BJ (cell line): ENCODE data around the gene SBF2. TPM values are rescaled to one million over a fixed set of nuclear protein-coding genes. Genes with fewer than 3 reads are reported as not detected.

Experiments
- CTCF ChIA-PET: fragments of 350-600 bp; formaldehyde crosslinking; extraction: SDS; loops from one replicate; lab custom pipeline; 2021; ENCODE audit warnings: antibody characterized with exemption, inconsistent platforms; lab: Yijun Ruan, JAX
- POLR2A ChIA-PET: fragments of 300-600 bp; sonication (Branson Sonifier 250); formaldehyde crosslinking; extraction: SDS; loops from one replicate; lab custom pipeline; 2021; ENCODE audit warnings: antibody characterized with exemption; lab: Charles Lee
- DNase-seq: peaks from one replicate; pipeline ENCODE4 v3.0.0-alpha.2; 2011; ENCODE audit warnings: low read depth
- H3K27me3 ChIP-seq: 2 replicates; pipeline ENCODE4 v1.6.0; 2011; ENCODE audit warnings: low read length; ENCODE audit not compliant: control insufficient read depth, insufficient read depth
- H3K36me3 ChIP-seq: 2 replicates; pipeline ENCODE4 v1.5.1; 2011; ENCODE audit warnings: low read length; ENCODE audit not compliant: control insufficient read depth, insufficient read depth
- H3K4me3 ChIP-seq: 2 replicates; pipeline ENCODE4 v1.5.1; 2011; ENCODE audit warnings: low read depth, mild to moderate bottlenecking, control low read depth, low read length
- polyA plus RNA-seq: library from polyadenylated mRNA; depleted of rRNA; stranded (reverse); fragments of >200 nt; gene quantifications from 2 replicates; pipeline ENCODE4 v1.2.3, GENCODE V29; 2011
- TF ChIP-seq, protein P1 (sequence below): IDR thresholded peaks from 2 replicates; pipeline ENCODE4 v1.5.1; 2011; ENCODE audit warnings: low read depth, mild to moderate bottlenecking, control low read depth, inconsistent platforms, low read length, moderate library complexity; ENCODE audit not compliant: insufficient read depth

Gene SBF2
- polyA plus RNA-seq, 1 experiment = 33.8 TPM

DNA sequence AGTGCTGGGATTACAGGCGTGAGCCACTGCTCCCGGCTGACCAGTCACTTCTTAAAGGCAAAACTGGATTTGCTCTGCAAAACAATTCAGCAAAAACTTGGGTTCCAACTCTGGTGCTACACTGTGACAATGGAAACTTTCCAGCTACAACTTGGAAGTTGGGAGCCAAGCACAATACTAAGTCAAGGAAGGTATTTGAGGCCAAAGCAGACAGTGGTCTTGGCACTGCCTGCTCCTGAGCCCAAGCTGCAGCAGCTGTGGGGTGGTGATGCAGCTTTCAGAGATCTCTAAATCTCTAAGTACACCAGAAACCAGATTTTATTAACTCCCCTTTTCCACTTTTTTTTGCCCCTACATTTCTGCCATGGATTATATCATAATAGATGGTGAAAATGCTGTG, 28.4 kb upstream of the SBF2 start:
- no peak overlapping the region for H3K4me3 ChIP-seq
- CTCF ChIA-PET = interaction anchor here (0.6 to 2.0 kb wide), 8 partner anchors 12 to 1390 kb away, joined by 3 to 10 read pairs (median 4); partner anchors contain the start of genes ADM and C11orf16

DNA sequence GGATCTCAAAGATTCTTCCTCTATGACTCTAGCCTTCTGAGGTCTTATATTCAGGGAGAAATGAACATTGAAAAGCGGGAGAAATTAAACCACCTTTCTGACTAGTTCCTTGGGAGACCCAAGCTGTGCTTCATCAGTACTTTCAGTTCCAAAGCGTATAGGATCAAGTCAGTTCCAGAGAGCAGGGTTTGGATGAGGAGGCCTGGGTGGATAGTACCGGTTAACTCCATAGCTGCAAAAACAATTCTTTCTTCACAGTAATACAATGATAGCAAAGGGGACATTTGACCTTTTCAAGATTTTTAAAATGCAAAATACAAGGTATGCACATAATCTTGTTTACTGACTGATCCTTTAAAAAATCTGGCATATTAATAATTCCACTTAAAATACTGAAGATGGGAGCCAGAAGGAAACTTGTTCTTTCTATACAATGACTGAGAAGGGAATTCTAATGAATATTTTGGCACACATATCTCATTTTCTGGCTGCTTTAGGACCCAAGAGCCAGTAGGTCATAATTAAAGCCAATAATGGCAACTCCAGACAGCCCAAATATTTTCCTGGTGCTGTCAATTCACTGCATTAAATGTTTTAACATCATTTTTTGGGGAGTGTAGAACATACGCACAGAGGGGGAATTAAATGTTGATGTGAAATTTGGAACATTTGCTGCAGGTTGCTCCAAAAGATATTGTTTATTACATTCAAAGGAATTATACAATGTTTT, 26.9 kb upstream of the SBF2 start:
- no peaks in the 10 kb centered on the region for H3K27me3 ChIP-seq
- ChIA-PET CTCF (interaction anchor here (0.6 to 2.0 kb wide), 3 partner anchors 11 to 422 kb away, joined by 3 to 10 read pairs (median 3); no protein-coding TSS in a partner anchor), POLR2A (no interaction called here)
- H3K36me3 ChIP-seq = no peaks in the 10 kb centered on the region
- no peak for DNase-seq
- no peak overlapping the region for H3K4me3 ChIP-seq
- TF ChIP-seq, protein P1, sequence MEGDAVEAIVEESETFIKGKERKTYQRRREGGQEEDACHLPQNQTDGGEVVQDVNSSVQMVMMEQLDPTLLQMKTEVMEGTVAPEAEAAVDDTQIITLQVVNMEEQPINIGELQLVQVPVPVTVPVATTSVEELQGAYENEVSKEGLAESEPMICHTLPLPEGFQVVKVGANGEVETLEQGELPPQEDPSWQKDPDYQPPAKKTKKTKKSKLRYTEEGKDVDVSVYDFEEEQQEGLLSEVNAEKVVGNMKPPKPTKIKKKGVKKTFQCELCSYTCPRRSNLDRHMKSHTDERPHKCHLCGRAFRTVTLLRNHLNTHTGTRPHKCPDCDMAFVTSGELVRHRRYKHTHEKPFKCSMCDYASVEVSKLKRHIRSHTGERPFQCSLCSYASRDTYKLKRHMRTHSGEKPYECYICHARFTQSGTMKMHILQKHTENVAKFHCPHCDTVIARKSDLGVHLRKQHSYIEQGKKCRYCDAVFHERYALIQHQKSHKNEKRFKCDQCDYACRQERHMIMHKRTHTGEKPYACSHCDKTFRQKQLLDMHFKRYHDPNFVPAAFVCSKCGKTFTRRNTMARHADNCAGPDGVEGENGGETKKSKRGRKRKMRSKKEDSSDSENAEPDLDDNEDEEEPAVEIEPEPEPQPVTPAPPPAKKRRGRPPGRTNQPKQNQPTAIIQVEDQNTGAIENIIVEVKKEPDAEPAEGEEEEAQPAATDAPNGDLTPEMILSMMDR = no peak

More for the DNA sequence above, 28.4 kb upstream of the SBF2 start:
- DNase-seq = no peak
- no peaks in the 10 kb centered on the region for H3K27me3 ChIP-seq
- POLR2A ChIA-PET = interaction anchor here (0.5 to 0.7 kb wide), 3 partner anchors 12 to 371 kb away, joined by 3 read pairs; partner anchors contain the start of gene IRAG1
- TF ChIP-seq, protein P1 = no peak
- H3K36me3 ChIP-seq = no peaks in the 10 kb centered on the region

DNA sequence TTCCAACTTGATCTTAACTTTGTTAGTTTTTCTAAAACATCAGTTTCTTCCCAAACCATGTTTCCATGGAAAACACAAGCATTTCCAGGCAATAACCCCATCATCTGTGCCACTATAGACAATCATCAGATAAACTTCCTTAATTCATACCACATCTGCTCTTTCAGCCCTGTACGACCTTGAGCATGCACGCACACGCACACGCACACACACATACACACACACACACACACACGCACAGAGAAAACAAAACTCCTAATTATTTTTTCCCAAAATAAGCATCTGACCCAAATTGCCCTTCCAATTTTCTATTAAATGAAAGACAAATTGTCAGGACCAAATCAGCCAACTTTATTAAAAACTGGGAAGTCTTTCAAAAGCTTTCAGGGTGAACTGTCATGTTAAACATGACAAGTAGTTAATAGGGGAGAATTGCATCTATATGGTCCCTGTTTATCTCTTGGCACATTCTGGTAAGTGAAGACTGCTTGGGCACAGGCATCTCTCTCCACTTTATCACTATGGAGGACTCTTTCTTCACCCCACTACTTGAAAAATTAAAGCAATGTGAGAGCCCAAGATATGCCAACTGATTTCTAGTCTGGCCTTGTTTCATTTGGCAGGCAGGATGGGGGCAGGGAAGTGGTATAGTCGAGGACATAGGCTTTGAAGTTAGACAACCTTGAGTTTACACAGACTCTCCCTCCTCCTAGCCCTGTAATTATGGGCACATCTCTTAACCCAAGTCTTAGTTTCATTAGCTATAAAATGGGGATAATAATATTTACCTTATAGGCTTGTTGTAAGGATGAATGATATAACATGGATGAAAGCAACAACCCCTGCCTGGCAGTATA, 25.9 kb upstream of the SBF2 start:
- H3K36me3 ChIP-seq = no peaks in the 10 kb centered on the region
- ChIA-PET CTCF (interaction anchor here (0.6 to 1.4 kb wide), 2 partner anchors 46 to 421 kb away, joined by 3 read pairs; no protein-coding TSS in a partner anchor), POLR2A (no interaction called here)
- DNase-seq = no peak
- no peak overlapping the region for H3K4me3 ChIP-seq
- TF ChIP-seq, protein P1 = no peak
- no peaks in the 10 kb centered on the region for H3K27me3 ChIP-seq

DNA sequence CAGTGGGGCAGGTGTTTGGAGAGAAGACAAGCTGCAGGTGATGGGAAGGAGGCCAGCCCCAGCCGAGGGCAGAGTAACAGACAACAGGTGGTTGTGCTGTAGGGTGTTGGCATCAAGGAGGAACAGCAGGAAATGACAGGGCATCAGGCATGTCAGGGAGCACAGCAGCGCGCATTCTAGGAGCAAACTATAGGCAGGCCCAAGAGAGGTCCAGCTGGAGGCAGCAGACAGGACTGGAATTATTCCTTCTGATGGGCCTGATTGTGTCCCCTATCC, 24.4 kb upstream of the SBF2 start:
- CTCF ChIA-PET = interaction anchor here (1.6 to 2.2 kb wide), 3 partner anchors 8 to 12 kb away, joined by 4 to 10 read pairs (median 7); no protein-coding TSS in a partner anchor

More for the DNA sequence above, 24.4 kb upstream of the SBF2 start:
- no peaks in the 10 kb centered on the region for H3K27me3 ChIP-seq
- POLR2A ChIA-PET = no interaction called here
- H3K36me3 ChIP-seq = no peaks in the 10 kb centered on the region
- TF ChIP-seq, protein P1 = no peak
- H3K4me3 ChIP-seq = no peak overlapping the region
- DNase-seq = no peak
